Ectodermal cell (in vitro differentiated cells): ENCODE results near the gene XPO6.

Source experiments
- H3K27ac ChIP-seq: 2 replicates; pipeline ENCODE4 v1.7.0; 2013; ENCODE audit warnings: mild to moderate bottlenecking, low read depth, low read length; ENCODE audit not compliant: insufficient read depth, poor library complexity, severe bottlenecking
- H3K27me3 ChIP-seq: 2 replicates; pipeline ENCODE4 v1.7.0; 2013; ENCODE audit warnings: mild to moderate bottlenecking, low read length; ENCODE audit not compliant: insufficient read depth, control insufficient read depth, poor library complexity, severe bottlenecking
- H3K36me3 ChIP-seq: one replicate; pipeline ENCODE4 v1.7.0; 2013; ENCODE audit warnings: low read length; ENCODE audit not compliant: control insufficient read depth, insufficient read depth
- H3K4me1 ChIP-seq: one replicate; pipeline ENCODE4 v1.7.0; 2013; ENCODE audit warnings: low read length; ENCODE audit not compliant: control insufficient read depth, insufficient read depth
- H3K4me3 ChIP-seq: 2 replicates; pipeline ENCODE4 v1.7.0; 2013; ENCODE audit warnings: low read depth, low read length, control low read depth; ENCODE audit not compliant: insufficient read depth
- H3K9me3 ChIP-seq: 2 replicates; pipeline ENCODE4 v1.7.0; 2013; ENCODE audit warnings: mild to moderate bottlenecking, low read length, moderate library complexity; ENCODE audit not compliant: control insufficient read depth
- WGBS, 2 experiments: methylation state at CpG; one replicate each; pipeline ENCODE4 v1.1.7; 2013; ENCODE audit warnings: missing lambda C conversion rate in 2 of 2; 5-methylcytosine and 5-hydroxymethylcytosine counted together

Gene XPO6

DNA sequence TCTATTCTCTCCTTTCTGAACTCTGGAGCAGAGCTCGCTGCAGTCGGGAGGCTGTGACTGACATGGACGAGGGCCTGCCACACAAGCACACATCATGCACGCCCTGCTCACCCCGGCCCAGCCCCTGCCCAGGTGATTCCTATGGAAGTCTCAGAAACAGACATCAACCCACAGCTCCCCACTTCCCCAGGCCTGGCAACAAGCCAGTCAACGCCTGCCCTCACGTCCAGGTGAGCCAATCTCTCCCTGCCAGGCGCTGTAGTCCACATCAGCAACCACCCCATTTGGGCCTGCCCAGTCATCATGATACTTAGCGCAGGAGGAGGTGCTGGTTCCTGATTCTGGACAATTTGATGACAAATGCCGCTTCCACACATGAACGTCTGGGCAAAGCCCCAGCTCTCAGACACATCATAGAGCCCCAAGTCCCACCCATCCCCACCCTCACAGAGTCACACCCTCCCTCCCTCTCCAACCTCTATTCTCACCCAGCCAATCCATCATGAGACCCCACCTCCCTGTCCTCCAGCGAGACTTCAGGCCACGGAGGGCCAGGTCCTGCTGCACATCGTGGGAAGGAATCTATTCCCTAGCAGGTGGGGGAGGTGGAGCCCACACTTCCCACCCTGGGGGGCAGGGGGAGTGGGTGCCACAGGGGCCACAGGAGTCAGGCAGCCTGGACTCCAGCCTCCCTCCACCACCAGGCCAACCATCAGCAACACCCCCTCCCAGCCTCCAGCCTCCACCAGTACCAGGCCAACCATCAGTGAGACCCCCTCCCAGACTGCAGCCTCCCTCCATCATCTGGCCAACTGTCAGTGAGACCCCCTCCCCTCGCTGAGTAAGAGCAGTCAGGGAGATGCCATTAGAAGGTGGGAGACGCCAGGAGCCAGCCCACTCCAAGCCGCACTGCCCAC, 114.5 kb downstream of the XPO6 start:
- H3K27me3 ChIP-seq = no peaks in the 10 kb centered on the region
- H3K9me3 ChIP-seq = no peaks in the 10 kb centered on the region
- peaks cover 12% of the 10 kb centered on the region for H3K36me3 ChIP-seq
- 89 to 91% methylated on average over 16 to 17 of the region's 17 CpGs for WGBS, 2 experiments
- H3K27ac ChIP-seq = no peak overlapping the region
- H3K4me1 ChIP-seq = peaks cover 9% of the 10 kb centered on the region
- no peak overlapping the region for H3K4me3 ChIP-seq

DNA sequence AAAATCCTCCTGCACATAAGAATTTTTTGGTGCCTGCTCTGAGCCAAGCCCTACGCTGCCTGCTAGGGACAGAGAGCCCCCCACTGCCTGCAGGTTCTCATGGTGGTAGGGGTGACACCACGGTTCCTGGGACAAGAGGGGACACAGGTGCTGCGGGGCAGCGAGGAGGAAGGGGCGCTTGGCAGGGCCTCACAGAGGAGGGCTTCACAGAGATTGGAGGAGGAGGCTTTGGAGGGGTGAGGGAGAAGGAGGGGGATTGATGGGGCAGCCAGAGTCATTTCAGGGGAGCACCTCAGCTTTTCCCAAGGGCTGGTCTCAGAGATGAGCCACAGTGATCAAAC, 118.4 kb downstream of the XPO6 start:
- H3K27ac ChIP-seq = no peak overlapping the region
- no peak overlapping the region for H3K4me3 ChIP-seq
- no peaks in the 10 kb centered on the region for H3K9me3 ChIP-seq
- WGBS, 2 experiments = 57 to 64% methylated on average over 5 of the region's 5 CpGs
- no peaks in the 10 kb centered on the region for H3K36me3 ChIP-seq
- no peaks in the 10 kb centered on the region for H3K27me3 ChIP-seq
- H3K4me1 ChIP-seq = peaks cover 9% of the 10 kb centered on the region

DNA sequence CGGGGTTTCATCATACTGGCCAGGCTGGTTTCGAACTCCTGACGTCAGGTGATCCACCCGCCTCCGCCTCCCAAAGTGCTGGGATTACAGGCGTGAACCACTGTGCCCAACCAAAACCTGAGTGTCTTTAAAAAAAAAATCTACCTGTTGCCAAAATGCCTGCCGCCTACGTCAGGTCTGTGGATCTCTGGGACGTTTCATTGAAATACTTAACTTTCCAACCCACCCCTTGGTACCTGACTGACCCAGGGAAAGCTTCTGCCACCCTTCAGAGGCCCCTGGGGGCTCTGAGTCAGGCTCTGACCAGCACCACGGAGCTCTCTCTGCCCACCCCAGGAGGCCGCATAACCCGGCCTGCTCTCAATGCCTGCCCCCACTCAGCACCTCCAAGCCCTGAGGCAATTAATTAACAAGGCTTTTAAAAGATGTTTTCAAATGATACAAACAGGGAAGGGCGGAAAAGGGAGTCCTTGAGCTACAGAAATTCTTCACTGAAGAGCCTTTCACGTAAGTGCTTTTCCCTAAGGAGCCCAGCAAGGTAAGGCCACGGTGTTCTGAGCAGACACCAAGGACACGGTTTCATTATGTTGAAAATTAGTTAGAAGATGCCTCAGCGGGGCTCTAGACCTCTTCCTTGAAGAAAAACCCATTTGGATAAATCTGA, 118.9 kb downstream of the XPO6 start:
- no peak overlapping the region for H3K27ac ChIP-seq
- no peaks in the 10 kb centered on the region for H3K36me3 ChIP-seq
- H3K9me3 ChIP-seq = no peaks in the 10 kb centered on the region
- WGBS, 2 experiments = 54 to 55% methylated on average over 17 of the region's 17 CpGs
- H3K27me3 ChIP-seq = no peaks in the 10 kb centered on the region
- peaks cover 9% of the 10 kb centered on the region for H3K4me1 ChIP-seq
- no peak overlapping the region for H3K4me3 ChIP-seq

DNA sequence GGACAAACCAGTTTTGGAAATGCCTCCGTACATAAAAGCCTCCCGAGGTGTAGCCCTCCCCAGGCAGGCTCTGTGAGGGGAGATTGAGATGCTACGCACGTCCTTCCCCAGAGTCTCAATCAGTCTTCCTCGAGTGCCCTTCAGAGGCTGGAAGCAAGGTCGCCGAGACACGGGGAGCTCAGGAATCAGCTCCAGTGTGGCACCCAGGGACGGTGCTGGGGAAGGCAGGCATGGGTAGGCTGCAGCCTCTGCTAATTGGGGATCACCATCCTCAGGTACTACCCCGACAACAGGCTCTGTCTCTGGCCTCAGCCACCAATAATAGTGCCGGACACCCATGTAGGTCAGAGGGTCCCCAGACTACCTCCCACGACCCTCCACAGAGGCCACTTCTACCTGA, 120.1 kb downstream of the XPO6 start:
- Histone ChIP-seq H3K36me3 (no peaks in the 10 kb centered on the region), H3K27ac (no peak overlapping the region), H3K9me3 (no peaks in the 10 kb centered on the region), H3K4me1 (peaks cover 9% of the 10 kb centered on the region), H3K27me3 (no peaks in the 10 kb centered on the region), H3K4me3 (no peak overlapping the region)
- 80 to 82% methylated on average over 12 of the region's 12 CpGs for WGBS, 2 experiments

DNA sequence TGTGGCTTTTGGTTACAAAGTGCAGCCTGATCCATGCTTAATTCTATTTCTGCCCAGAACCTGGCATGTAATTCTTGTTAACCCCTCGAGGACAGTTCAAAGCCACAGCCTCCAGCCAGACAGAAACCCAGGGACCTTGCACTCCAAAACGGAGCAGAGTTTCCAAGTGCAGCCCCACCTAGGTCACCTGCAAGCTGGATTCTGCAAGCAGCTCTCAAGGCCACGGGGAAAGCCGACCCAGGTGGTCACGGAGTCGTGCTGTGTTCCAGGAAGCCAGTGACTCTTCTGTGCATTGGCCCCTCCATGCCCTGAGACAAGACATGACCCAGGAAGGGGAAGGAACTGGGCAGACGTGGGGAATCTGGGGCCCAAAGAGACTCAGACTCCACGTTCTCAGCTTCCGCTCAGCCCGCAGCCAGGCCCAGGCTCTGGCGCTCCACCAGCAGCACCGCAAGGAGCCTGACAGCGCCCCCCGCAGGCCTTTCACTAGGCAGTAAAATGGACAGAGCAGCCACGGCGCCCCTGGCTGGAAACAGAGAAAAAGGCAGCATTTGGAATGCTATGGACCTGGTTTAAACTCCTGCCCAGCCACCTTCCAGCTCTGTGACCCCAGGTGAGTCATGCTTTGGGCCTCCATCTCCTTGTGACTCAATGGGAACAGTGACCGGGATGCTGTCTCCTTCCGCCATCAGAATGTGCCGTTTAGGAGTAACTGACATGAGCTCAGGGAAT, 121.0 kb downstream of the XPO6 start:
- Histone ChIP-seq H3K27ac (no peak overlapping the region), H3K36me3 (no peaks in the 10 kb centered on the region), H3K4me3 (no peak overlapping the region), H3K9me3 (no peaks in the 10 kb centered on the region), H3K4me1 (peaks cover 9% of the 10 kb centered on the region), H3K27me3 (no peaks in the 10 kb centered on the region)
- WGBS, 2 experiments = 80 to 84% methylated on average over 19 of the region's 19 CpGs

DNA sequence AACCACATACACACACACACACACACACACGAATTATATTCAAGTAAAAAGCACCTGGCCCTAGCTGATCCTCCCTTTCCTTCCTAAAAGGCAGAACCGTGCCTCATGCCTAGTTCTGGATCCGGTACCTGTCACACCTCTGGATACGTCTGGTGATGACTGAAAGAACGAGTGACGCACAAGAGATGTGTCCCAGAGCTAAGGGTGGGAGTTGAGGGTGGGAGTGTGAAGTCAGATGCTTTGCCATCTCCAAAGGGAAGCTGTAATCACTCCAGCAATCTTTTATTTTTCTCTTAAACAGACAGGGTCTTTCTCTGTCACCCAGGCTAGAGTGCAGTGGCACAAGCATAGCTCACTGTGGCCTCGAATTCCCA, 121.8 kb downstream of the XPO6 start:
- no peaks in the 10 kb centered on the region for H3K9me3 ChIP-seq
- no peaks in the 10 kb centered on the region for H3K36me3 ChIP-seq
- no peaks in the 10 kb centered on the region for H3K27me3 ChIP-seq
- 92 to 93% methylated on average over 7 of the region's 7 CpGs for WGBS, 2 experiments
- H3K4me1 ChIP-seq = peaks cover 9% of the 10 kb centered on the region
- H3K27ac ChIP-seq = no peak overlapping the region
- H3K4me3 ChIP-seq = no peak overlapping the region

DNA sequence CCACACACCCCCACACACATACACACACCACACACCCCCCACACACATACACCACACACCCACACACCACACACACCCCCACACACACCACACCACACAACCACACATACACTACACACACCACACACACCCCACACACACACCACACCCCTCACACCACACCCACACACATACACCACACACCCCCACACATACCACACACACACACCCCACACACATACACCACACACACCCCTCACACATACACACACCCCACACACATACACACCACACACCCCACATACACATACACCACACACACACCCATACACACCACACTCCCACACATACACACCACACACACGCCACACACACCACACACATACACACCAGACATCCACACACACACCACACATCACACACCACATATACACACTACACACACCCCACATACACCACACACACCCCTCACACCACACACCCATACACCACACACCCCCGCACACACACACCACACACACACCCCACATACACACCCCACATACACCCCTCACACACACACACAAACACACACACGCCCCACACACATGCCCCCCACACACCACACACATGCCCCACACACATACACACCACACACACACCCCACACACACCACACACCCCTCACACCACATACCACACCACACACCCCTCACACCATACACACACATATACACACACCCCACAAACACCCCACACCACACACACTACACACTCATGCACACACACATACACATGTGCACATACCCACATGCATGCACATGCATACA, 122.4 kb downstream of the XPO6 start:
- Histone ChIP-seq H3K4me3 (no peak overlapping the region), H3K27me3 (no peaks in the 10 kb centered on the region), H3K36me3 (no peaks in the 10 kb centered on the region), H3K27ac (no peak overlapping the region), H3K9me3 (no peaks in the 10 kb centered on the region), H3K4me1 (peaks cover 9% of the 10 kb centered on the region)
- WGBS, 2 experiments = 86 to 91% methylated on average over 3 of the region's 3 CpGs

DNA sequence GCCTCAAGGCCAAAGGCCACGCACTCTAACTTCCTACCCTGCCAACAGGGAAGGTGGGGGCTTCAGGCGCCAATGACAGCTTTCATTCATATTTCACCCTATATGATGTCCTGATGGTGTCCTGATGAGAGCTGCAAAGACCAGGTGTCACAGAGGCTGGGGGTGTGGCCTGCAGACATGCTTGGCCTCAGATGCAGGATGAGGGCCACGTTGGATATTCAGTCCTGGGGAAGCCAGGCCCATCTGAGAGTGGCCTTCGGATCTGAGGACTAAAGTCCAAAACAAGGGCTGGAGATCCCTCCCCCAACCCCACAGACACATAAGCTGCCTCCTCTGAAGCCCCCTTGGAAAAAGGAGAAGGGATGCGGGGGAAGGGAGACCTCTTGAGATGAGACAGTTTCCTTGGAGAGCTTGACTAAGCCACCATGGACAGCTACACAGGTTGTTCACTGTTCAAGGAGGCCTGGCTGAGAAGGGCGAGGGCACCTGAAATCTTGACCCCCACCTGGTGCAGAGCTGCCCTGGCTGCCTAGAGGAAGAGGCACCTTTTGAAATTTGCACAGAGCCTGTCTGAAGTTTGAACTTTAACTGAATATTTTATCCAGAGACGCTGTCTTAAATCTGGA, 124.0 kb downstream of the XPO6 start:
- 85 to 90% methylated on average over 7 of the region's 7 CpGs for WGBS, 2 experiments
- no peak overlapping the region for H3K27ac ChIP-seq
- no peak overlapping the region for H3K4me3 ChIP-seq
- no peaks in the 10 kb centered on the region for H3K9me3 ChIP-seq
- H3K27me3 ChIP-seq = no peaks in the 10 kb centered on the region
- no peaks in the 10 kb centered on the region for H3K4me1 ChIP-seq
- no peaks in the 10 kb centered on the region for H3K36me3 ChIP-seq

DNA sequence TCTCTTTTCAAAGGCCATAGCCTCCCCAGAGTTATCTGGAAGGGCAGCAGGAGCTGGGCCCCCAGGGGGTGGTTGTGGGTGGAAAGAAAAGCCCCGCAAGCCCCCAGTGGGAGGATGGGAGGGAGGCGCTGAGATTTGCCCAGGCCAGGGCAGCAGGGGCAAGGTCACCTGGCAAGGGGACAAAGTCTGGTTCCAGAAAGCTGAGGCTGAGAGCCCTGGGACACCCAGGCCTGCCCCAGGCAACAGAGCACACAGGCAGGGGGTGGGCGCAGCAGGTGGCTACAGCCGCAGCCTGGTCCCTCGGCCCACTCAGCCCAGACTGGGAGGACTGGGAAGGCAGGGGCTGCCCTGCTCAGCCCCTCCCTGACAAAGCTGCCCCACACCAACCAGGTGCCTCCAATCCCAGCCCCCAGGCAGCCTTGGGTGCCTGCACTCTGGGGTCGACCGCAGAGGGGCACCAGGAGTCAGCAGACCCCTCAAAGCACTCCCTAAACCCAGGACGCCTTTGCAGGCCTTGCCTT, 124.6 kb downstream of the XPO6 start:
- WGBS, 2 experiments = 92 to 93% methylated on average over 8 of the region's 8 CpGs
- no peak overlapping the region for H3K27ac ChIP-seq

More for the DNA sequence above, 124.6 kb downstream of the XPO6 start:
- no peak overlapping the region for H3K4me3 ChIP-seq
- no peaks in the 10 kb centered on the region for H3K36me3 ChIP-seq
- H3K27me3 ChIP-seq = no peaks in the 10 kb centered on the region
- no peaks in the 10 kb centered on the region for H3K4me1 ChIP-seq
- H3K9me3 ChIP-seq = no peaks in the 10 kb centered on the region
